K562 (cell line): ENCODE data around the gene LIN28A. TPM values are rescaled to one million over a fixed set of nuclear protein-coding genes. Genes with fewer than 3 reads are reported as not detected.

ENCODE experiments used
- ARID1B ChIP-seq: fragments of 450-650 bp; IDR thresholded peaks from 2 replicates; pipeline ENCODE4 v1.6.1; 2016; ENCODE audit warnings: antibody characterized with exemption, mild to moderate bottlenecking, inconsistent platforms
- ARNT ChIP-seq, 2 experiments: fragments of 450-650 bp; IDR thresholded peaks; 2 replicates each; pipeline ENCODE4 v1.6.1; 2016; ENCODE audit warnings: mild to moderate bottlenecking in 1 of 2
- CREB1 ChIP-seq, 2 experiments: sonication (generic) in 1 of 2; formaldehyde crosslinking in 1 of 2; IDR thresholded peaks; 2 replicates each; pipeline versions ENCODE4 v1.6.1 to v1.8.0; 2012 to 2022; ENCODE audit warnings: inconsistent platforms in 1 of 2, mild to moderate bottlenecking in 1 of 2, missing genetic modification reagents in 1 of 2, moderate library complexity in 1 of 2
- CREM ChIP-seq: IDR thresholded peaks from 2 replicates; pipeline ENCODE4 v1.6.1; 2014; ENCODE audit warnings: antibody characterized with exemption, low read depth
- CTBP1 ChIP-seq: fragments of 450-650 bp; IDR thresholded peaks from 2 replicates; pipeline ENCODE4 v1.6.1; 2016; ENCODE audit warnings: borderline replicate concordance
- EP300 ChIP-seq: IDR thresholded peaks from 2 replicates; pipeline ENCODE4 v1.6.1; 2012; ENCODE audit warnings: low read length, improper control_type of control experiment
- FOSL1 ChIP-seq: fragments of 200-800 bp; sonication (Bioruptor generic); conservative IDR thresholded peaks from 2 replicates; pipeline ENCODE4 v1.6.1; 2016; ENCODE audit warnings: missing genetic modification characterization, missing compliant biosample characterization
- FOXP1 ChIP-seq: sonication (generic); formaldehyde crosslinking; IDR thresholded peaks from 2 replicates; pipeline ENCODE4 v1.8.0; 2022; ENCODE audit warnings: mild to moderate bottlenecking, missing genetic modification reagents
- HDAC1 ChIP-seq, 2 experiments: fragments of 450-650 bp; IDR thresholded peaks; 2 replicates each; pipeline ENCODE4 v1.6.1; 2016 to 2017; ENCODE audit warnings: inconsistent platforms in 1 of 2, mild to moderate bottlenecking in 1 of 2, moderate library complexity in 1 of 2
- JUN ChIP-seq, 2 experiments: sonication (generic) in 1 of 2; formaldehyde crosslinking in 1 of 2; IDR thresholded peaks; 2 replicates each; pipeline versions ENCODE4 v1.6.1 to v1.8.0; 2012 to 2022; ENCODE audit warnings: borderline replicate concordance in 2 of 2, mild to moderate bottlenecking in 2 of 2, improper control_type of control experiment in 1 of 2, low read depth in 1 of 2, low read length in 1 of 2, missing genetic modification reagents in 1 of 2
- NBN ChIP-seq: fragments of 450-650 bp; IDR thresholded peaks from 2 replicates; pipeline ENCODE4 v1.6.1; 2016; ENCODE audit warnings: low read depth, mild to moderate bottlenecking
- NFE2 ChIP-seq: IDR thresholded peaks from 2 replicates; pipeline ENCODE4 v1.6.1; 2014; ENCODE audit warnings: antibody characterized with exemption, low read depth
- NR2C1 ChIP-seq, 2 experiments: fragments of 450-650 bp; IDR thresholded peaks; 2 replicates each; pipeline ENCODE4 v1.6.1; 2017; ENCODE audit warnings: mild to moderate bottlenecking in 2 of 2, antibody characterized with exemption in 1 of 2, inconsistent platforms in 1 of 2, missing compliant biosample characterization in 1 of 2, missing genetic modification characterization in 1 of 2
- NR2C2 ChIP-seq, 2 experiments: fragments of 200-800 bp in 1 of 2; sonication (Bioruptor generic) in 1 of 2; sonication (generic) in 1 of 2; formaldehyde crosslinking in 1 of 2; IDR thresholded peaks; 2 replicates each; pipeline versions ENCODE4 v1.6.1 to v1.8.0; 2016 to 2022; ENCODE audit warnings: mild to moderate bottlenecking in 1 of 2, missing compliant biosample characterization in 1 of 2, missing genetic modification characterization in 1 of 2, missing genetic modification reagents in 1 of 2
- POLR2B ChIP-seq: fragments of 450-650 bp; IDR thresholded peaks from 2 replicates; pipeline ENCODE4 v1.6.1; 2018; ENCODE audit warnings: low read depth; ENCODE audit not compliant: partially characterized antibody
- SIN3B ChIP-seq: fragments of 450-650 bp; IDR thresholded peaks from 2 replicates; pipeline ENCODE4 v1.6.1; 2017; ENCODE audit warnings: low read depth, mild to moderate bottlenecking, moderate library complexity
- SMARCC2 ChIP-seq: fragments of 450-650 bp; IDR thresholded peaks from 2 replicates; pipeline ENCODE4 v1.6.1; 2017; ENCODE audit warnings: antibody characterized with exemption, moderate library complexity, mild to moderate bottlenecking, low read depth
- ZNF197 ChIP-seq: fragments of 200-800 bp; sonication (Bioruptor generic); IDR thresholded peaks from 2 replicates; pipeline ENCODE4 v1.6.1; 2016; ENCODE audit warnings: low read depth, missing genetic modification characterization, missing compliant biosample characterization
- ZNF766 ChIP-seq: fragments of 200-800 bp; sonication (Bioruptor generic); conservative IDR thresholded peaks from 2 replicates; pipeline ENCODE4 v1.6.1; 2016; ENCODE audit warnings: missing genetic modification characterization, missing compliant biosample characterization
- polyA plus RNA-seq, 8 experiments: library from polyadenylated mRNA; depleted of rRNA in 4 of 8; stranded (reverse) in 5 of 8; unstranded in 3 of 8; fragments of >200 nt; fragmentation: Nextera tagmentation in 2 of 8; fragmentation: Illumina TruSeq in 1 of 8; extraction: Ambion mirVana in 2 of 8; extraction: Trizol in 1 of 8; gene quantifications; 2 replicates each; pipeline versions ENCODE4 v1.2.1 to v1.2.3, GENCODE V29; 2011 to 2014; ENCODE audit warnings: inconsistent platforms in 1 of 8, missing spikeins in 1 of 8
- total RNA-seq, 7 experiments: library from RNA; depleted of rRNA in 6 of 7; stranded (reverse); fragments of >200 nt in 6 of 7; fragmentation: Illumina TruSeq in 2 of 7; extraction: Trizol in 2 of 7; gene quantifications; 2 replicates each; pipeline versions ENCODE4 v1.2.1 to v1.2.3, GENCODE V29; 2011 to 2021; ENCODE audit warnings: low replicate concordance in 1 of 7
- TF ChIP-seq, protein P1 (sequence below), 2 experiments: IDR thresholded peaks; 2 replicates each; pipeline ENCODE4 v1.6.1; 2011; ENCODE audit warnings: borderline replicate concordance in 1 of 2, control low read depth in 1 of 2, low read depth in 1 of 2, low read length in 1 of 2, mild to moderate bottlenecking in 1 of 2, mixed read lengths in 1 of 2, moderate library complexity in 1 of 2; ENCODE audit not compliant: insufficient read depth in 1 of 2, insufficient read length in 1 of 2, poor library complexity in 1 of 2, severe bottlenecking in 1 of 2; ENCODE audit errors: extremely low read depth in 1 of 2
- TF ChIP-seq, protein P2 (sequence below): sonication (generic); formaldehyde crosslinking; IDR thresholded peaks from 2 replicates; pipeline ENCODE4 v1.8.1; 2023; ENCODE audit warnings: mild to moderate bottlenecking, missing genetic modification reagents
- TF ChIP-seq, protein P3 (sequence below): fragments of 250-450 bp; sonication (Bioruptor Pico); IDR thresholded peaks from 2 replicates; pipeline ENCODE4 v1.9.0; 2021; ENCODE audit warnings: mild to moderate bottlenecking, inconsistent platforms
- TF ChIP-seq, protein P4 (sequence below): sonication (generic); formaldehyde crosslinking; IDR thresholded peaks from 2 replicates; pipeline ENCODE4 v1.8.0; 2022; ENCODE audit warnings: mild to moderate bottlenecking, missing genetic modification reagents

The LIN28A gene
- total and polyA plus RNA-seq, 9 of the 15 experiments (the other 6 are each of a cell fraction or from before 2014, with no cell fraction given) = 0.80 to 5.4 (median 3.9) TPM

DNA sequence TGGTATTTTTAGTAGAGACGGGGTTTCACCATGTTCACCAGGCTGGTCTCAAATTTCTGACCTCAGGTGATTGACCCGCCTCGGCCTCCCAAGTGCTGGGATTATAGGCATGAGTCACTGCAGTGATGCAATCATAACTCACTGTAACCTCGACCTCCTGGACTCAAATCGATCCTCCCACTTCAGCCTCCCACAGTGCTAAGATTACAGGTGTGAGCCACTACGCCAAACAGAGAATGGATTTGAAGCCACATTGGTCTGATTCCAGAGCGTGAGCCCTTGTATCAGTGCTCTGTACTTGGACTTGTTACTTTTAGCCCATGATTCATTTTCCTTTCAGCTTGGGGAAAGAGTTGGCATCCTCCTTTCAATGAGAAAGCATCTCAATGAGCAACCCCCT is 23.2 kb upstream of the LIN28A start (continued):
- no peak for TF ChIP-seq SIN3B
- TF ChIP-seq, protein P1, sequence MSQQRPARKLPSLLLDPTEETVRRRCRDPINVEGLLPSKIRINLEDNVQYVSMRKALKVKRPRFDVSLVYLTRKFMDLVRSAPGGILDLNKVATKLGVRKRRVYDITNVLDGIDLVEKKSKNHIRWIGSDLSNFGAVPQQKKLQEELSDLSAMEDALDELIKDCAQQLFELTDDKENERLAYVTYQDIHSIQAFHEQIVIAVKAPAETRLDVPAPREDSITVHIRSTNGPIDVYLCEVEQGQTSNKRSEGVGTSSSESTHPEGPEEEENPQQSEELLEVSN (IDR thresholded peaks at IDR 0.05; ENCODE audit: borderline replicate concordance in 1 of 2, extremely low read depth in 1 of 2, insufficient read depth in 1 of 2, insufficient read length in 1 of 2, low read depth in 1 of 2, low read length in 1 of 2, poor library complexity in 1 of 2, severe bottlenecking in 1 of 2) = peak in 1 of 2 experiments; percentile 47
- TF ChIP-seq NBN = peak; percentile 75
- TF ChIP-seq, protein P2, sequence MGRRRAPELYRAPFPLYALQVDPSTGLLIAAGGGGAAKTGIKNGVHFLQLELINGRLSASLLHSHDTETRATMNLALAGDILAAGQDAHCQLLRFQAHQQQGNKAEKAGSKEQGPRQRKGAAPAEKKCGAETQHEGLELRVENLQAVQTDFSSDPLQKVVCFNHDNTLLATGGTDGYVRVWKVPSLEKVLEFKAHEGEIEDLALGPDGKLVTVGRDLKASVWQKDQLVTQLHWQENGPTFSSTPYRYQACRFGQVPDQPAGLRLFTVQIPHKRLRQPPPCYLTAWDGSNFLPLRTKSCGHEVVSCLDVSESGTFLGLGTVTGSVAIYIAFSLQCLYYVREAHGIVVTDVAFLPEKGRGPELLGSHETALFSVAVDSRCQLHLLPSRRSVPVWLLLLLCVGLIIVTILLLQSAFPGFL (CRISPR knock-in tag) = no peak
- TF ChIP-seq FOXP1 (CRISPR knock-in tag) = 0 out of 2 replicates have a peak, but pooled peaks have one; percentile 43
- TF ChIP-seq SMARCC2 = peak; percentile 76; the same call in 1 of the 2 replicates
- peak; percentile 57; the same call in 1 of the 2 replicates for TF ChIP-seq CTBP1
- TF ChIP-seq, protein P3, sequence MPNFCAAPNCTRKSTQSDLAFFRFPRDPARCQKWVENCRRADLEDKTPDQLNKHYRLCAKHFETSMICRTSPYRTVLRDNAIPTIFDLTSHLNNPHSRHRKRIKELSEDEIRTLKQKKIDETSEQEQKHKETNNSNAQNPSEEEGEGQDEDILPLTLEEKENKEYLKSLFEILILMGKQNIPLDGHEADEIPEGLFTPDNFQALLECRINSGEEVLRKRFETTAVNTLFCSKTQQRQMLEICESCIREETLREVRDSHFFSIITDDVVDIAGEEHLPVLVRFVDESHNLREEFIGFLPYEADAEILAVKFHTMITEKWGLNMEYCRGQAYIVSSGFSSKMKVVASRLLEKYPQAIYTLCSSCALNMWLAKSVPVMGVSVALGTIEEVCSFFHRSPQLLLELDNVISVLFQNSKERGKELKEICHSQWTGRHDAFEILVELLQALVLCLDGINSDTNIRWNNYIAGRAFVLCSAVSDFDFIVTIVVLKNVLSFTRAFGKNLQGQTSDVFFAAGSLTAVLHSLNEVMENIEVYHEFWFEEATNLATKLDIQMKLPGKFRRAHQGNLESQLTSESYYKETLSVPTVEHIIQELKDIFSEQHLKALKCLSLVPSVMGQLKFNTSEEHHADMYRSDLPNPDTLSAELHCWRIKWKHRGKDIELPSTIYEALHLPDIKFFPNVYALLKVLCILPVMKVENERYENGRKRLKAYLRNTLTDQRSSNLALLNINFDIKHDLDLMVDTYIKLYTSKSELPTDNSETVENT (CRISPR knock-in tag) = no peak
- no peak for TF ChIP-seq POLR2B
- TF ChIP-seq CREB1 (IDR thresholded peaks at IDR 0.05) = no peak
- no peak for TF ChIP-seq CREB1 (CRISPR knock-in tag; IDR thresholded peaks at IDR 0.05)
- TF ChIP-seq ARNT (IDR thresholded peaks at IDR 0.05) = peak in 1 of 2 experiments; percentile 68; a peak in 2 of 4 replicates
- peak; percentile 60; the same call in 1 of the 2 replicates for TF ChIP-seq NFE2
- TF ChIP-seq ZNF197 (CRISPR knock-in tag) = no peak
- TF ChIP-seq HDAC1 (IDR thresholded peaks at IDR 0.05) = peak in 1 of 2 experiments; percentile 96; a peak in 2 of 4 replicates
- 0 out of 2 replicates have a peak, but pooled peaks have one; percentile 40 for TF ChIP-seq ZNF766
- peak; percentile 72 for TF ChIP-seq CREM
- TF ChIP-seq NR2C2 (CRISPR knock-in tag; IDR thresholded peaks at IDR 0.05) = no peak
- TF ChIP-seq NR2C2 (tag; IDR thresholded peaks at IDR 0.05) = peak; percentile 78
- TF ChIP-seq, protein P4, sequence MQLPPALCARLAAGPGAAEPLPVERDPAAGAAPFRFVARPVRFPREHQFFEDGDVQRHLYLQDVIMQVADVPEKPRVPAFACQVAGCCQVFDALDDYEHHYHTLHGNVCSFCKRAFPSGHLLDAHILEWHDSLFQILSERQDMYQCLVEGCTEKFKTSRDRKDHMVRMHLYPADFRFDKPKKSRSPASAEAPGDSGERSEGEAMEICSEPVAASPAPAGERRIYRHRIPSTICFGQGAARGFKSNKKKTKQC = peak; percentile 27; the same call in 1 of the 2 replicates
- peak; percentile 69 for TF ChIP-seq EP300
- peak; percentile 97 for TF ChIP-seq FOSL1 (tag)
- peak; percentile 89 for TF ChIP-seq ARID1B
- 0 out of 2 replicates have a peak, but pooled peaks have one; percentile 33 for TF ChIP-seq NR2C1 (IDR thresholded peaks at IDR 0.05)
- peak; percentile 87 for TF ChIP-seq NR2C1 (tag; IDR thresholded peaks at IDR 0.05)
- peak; percentile 97 for TF ChIP-seq JUN (IDR thresholded peaks at IDR 0.05; ENCODE audit: borderline replicate concordance, low read depth, low read length)
- peak; percentile 97 for TF ChIP-seq JUN (CRISPR knock-in tag; IDR thresholded peaks at IDR 0.05; ENCODE audit: borderline replicate concordance)
